Natural killer cell (primary cell): Measurements from ENCODE around the gene WNK2. TPM values are rescaled to one million over a fixed set of nuclear protein-coding genes. Genes with fewer than 3 reads are reported as not detected.

ENCODE experiments used
- ATAC-seq, 3 donors: fragments of 150-1000 bp in 2 of 3; fragments of 200-7000 bp in 1 of 3; cut with Tn5 transposase; 1 replicate in 1 of 3; 2 replicates in 2 of 3; pipeline ENCODE4 v1.10.0; 2021; ENCODE audit warnings: mild to moderate bottlenecking in 2 of 3, moderate library complexity in 2 of 3
- DNase-seq, 2 donors: peaks; one replicate each; pipeline versions ENCODE4 v3.0.0 to v3.0.0-alpha.2; 2013 to 2021; ENCODE audit warnings: mixed read lengths in 1 of 2
- H3K27ac ChIP-seq: one replicate; pipeline ENCODE4 v1.5.1; 2013; ENCODE audit warnings: mild to moderate bottlenecking, low read length
- H3K27me3 ChIP-seq: one replicate; pipeline ENCODE4 v1.6.1; 2013; ENCODE audit warnings: low read length; ENCODE audit not compliant: control insufficient read depth, insufficient read depth
- H3K36me3 ChIP-seq: one replicate; pipeline ENCODE4 v1.6.1; 2013; ENCODE audit warnings: low read length; ENCODE audit not compliant: control insufficient read depth, insufficient read depth
- H3K4me1 ChIP-seq: one replicate; pipeline ENCODE4 v1.6.1; 2013; ENCODE audit warnings: low read length; ENCODE audit not compliant: control insufficient read depth, insufficient read depth
- H3K4me3 ChIP-seq: one replicate; pipeline ENCODE4 v1.5.1; 2013; ENCODE audit warnings: low read length
- H3K9me3 ChIP-seq: one replicate; pipeline ENCODE4 v1.6.1; 2013; ENCODE audit warnings: low read length; ENCODE audit not compliant: control insufficient read depth, insufficient read depth
- H3K27ac Mint-ChIP-seq, 2 donors: one replicate each; pipeline ENCODE4 v1.8.0; 2022; ENCODE audit warnings: mild to moderate bottlenecking in 2 of 2, mixed read lengths in 2 of 2, moderate library complexity in 1 of 2
- H3K27me3 Mint-ChIP-seq, 2 donors: one replicate each; pipeline ENCODE4 v1.8.0; 2022; ENCODE audit warnings: low read depth in 2 of 2, mixed read lengths in 2 of 2
- H3K36me3 Mint-ChIP-seq: one replicate; pipeline ENCODE4 v1.8.0; 2022; ENCODE audit warnings: mixed read lengths
- H3K4me1 Mint-ChIP-seq, 2 donors: one replicate each; pipeline ENCODE4 v1.8.0; 2022; ENCODE audit warnings: mixed read lengths in 2 of 2
- H3K4me3 Mint-ChIP-seq: one replicate; pipeline ENCODE4 v1.8.0; 2022; ENCODE audit warnings: mild to moderate bottlenecking, moderate library complexity, mixed read lengths
- H3K9me3 Mint-ChIP-seq, 2 donors: one replicate each; pipeline ENCODE4 v1.8.0; 2022; ENCODE audit warnings: mixed read lengths in 2 of 2
- WGBS: methylation state at CpG from one replicate; pipeline ENCODE4 v1.1.7; 2013; ENCODE audit warnings: missing lambda C conversion rate; ENCODE audit not compliant: insufficient coverage; 5-methylcytosine and 5-hydroxymethylcytosine counted together
- intact Hi-C: fragments of 100-400 bp; cut with micrococcal nuclease; formaldehyde crosslinking; loops from one replicate; pipeline ENCODE4 v1.14.2; 2022
- total RNA-seq, 4 donors: library from RNA; stranded (reverse); fragments of 120-200 nt in 1 of 4; gene quantifications; one replicate each; pipeline versions ENCODE4 v1.2.3 to v1.2.4, GENCODE V29; 2013 to 2022
- TF ChIP-seq, protein P1 (sequence below): fragments of 200-600 bp; IDR thresholded peaks from one replicate; pipeline ENCODE4 v1.8.0; 2022; ENCODE audit warnings: antibody characterized with exemption

Gene WNK2
- total RNA-seq, 3 donors from 2014 or later (not counting 1 experiment from before 2014, with no cell fraction given): 0.25 TPM; not detected in 2

DNA sequence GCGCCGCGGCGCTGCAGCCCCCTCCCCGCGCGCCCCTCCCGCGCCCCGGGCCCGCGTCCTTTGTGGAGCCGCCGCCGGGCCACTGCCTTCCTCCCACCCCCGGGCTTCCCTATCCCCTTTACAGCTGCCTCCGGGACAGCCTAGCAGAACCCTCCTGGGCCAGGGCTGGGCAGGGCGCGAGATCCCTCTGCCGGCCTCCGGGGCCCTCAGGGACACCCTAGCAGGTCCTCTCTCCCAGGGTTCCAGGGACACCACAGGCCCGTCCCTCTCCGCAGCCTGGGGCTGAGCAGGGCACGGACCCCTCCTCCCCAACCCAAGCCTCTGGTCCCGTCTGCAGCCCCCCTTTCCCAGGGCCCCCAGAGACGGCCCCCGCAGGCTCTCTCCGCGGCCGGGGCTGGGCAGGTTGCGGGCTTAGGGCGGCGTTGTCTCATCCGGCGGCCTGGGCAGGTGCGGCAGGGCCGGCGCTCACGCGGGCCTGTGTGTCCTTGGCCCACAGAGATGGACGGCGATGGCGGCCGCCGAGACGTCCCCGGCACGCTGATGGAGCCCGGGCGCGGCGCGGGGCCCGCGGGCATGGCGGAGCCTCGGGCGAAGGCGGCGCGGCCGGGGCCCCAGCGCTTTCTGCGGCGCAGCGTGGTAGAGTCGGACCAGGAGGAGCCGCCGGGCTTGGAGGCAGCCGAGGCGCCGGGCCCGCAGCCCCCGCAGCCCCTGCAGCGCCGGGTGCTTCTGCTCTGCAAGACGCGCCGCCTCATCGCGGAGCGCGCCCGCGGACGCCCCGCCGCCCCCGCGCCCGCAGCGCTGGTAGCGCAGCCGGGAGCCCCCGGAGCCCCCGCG is 710 bp downstream of the WNK2 start:
- no peaks in the 10 kb centered on the region for H3K4me1 Mint-ChIP-seq
- intact Hi-C loops: no loop called here
- H3K27me3 Mint-ChIP-seq: peaks cover 44 to 70% of the 10 kb centered on the region in 2 donors
- DNase-seq: peak in 1 of 2 donors; percentile 27
- H3K36me3 Mint-ChIP-seq: no peaks in the 10 kb centered on the region
- peak overlapping the region; percentile 71 for H3K4me3 Mint-ChIP-seq
- H3K27ac Mint-ChIP-seq: no peak overlapping the region
- Histone ChIP-seq H3K27ac (no peak overlapping the region), H3K36me3 (no peaks in the 10 kb centered on the region), H3K27me3 (peaks cover 19% of the 10 kb centered on the region), H3K4me3 (no peak overlapping the region), H3K9me3 (no peaks in the 10 kb centered on the region), H3K4me1 (peaks cover 10% of the 10 kb centered on the region)
- ATAC-seq: peak in 2 of 3 donors; percentile 24 to 34
- H3K9me3 Mint-ChIP-seq: no peaks in the 10 kb centered on the region
- 5% methylated on average over 97 of the region's 97 CpGs for WGBS
- TF ChIP-seq, protein P1, sequence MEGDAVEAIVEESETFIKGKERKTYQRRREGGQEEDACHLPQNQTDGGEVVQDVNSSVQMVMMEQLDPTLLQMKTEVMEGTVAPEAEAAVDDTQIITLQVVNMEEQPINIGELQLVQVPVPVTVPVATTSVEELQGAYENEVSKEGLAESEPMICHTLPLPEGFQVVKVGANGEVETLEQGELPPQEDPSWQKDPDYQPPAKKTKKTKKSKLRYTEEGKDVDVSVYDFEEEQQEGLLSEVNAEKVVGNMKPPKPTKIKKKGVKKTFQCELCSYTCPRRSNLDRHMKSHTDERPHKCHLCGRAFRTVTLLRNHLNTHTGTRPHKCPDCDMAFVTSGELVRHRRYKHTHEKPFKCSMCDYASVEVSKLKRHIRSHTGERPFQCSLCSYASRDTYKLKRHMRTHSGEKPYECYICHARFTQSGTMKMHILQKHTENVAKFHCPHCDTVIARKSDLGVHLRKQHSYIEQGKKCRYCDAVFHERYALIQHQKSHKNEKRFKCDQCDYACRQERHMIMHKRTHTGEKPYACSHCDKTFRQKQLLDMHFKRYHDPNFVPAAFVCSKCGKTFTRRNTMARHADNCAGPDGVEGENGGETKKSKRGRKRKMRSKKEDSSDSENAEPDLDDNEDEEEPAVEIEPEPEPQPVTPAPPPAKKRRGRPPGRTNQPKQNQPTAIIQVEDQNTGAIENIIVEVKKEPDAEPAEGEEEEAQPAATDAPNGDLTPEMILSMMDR: no peak

DNA sequence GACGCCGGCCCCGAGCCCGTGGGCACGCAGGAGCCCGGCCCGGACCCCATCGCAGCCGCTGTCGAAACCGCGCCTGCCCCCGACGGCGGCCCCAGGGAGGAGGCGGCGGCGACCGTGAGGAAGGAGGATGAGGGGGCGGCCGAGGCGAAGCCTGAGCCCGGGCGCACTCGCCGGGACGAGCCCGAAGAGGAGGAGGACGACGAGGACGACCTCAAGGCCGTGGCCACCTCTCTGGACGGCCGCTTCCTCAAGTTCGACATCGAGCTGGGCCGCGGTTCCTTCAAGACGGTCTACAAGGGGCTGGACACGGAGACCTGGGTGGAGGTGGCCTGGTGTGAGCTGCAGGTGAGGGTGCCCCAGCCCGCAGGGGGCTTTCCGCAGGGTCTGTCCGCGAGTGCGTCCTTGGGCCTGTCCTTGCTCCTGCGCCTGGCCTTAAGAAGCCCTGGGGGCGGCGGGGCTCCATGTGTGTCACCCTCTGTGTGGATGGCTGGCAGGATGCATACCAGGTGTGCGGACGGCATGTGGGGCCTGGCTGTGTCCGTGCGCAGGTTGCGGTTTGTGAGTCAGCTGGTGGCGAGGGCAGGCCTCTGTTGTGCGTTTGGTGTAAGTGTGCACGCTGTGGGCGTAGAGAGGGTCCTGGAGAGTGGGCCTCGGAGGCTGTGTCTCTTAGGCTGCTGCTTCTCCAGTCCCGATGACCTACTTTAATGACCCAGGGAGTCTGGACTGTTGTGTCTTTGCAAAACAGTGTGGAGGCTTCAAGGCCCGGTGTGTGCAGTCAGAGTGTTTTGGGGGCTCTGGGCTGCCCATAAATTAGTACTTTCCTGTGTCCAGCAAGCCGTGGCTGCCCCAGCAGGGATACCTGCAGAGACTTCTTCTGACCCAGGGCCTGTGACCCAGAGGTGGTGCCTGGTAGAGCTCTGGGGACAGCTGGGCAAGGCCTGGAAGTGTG is 1.6 kb downstream of the WNK2 start:
- Mint-ChIP-seq H3K4me1 (no peaks in the 10 kb centered on the region), H3K36me3 (no peaks in the 10 kb centered on the region), H3K27ac (no peak overlapping the region), H3K4me3 (peak overlapping the region; percentile 52), H3K27me3 (peaks cover 38 to 66% of the 10 kb centered on the region in 2 donors), H3K9me3 (no peaks in the 10 kb centered on the region)
- Histone ChIP-seq H3K9me3 (no peaks in the 10 kb centered on the region), H3K27ac (no peak overlapping the region), H3K36me3 (no peaks in the 10 kb centered on the region), H3K27me3 (peaks cover 19% of the 10 kb centered on the region), H3K4me3 (no peak overlapping the region), H3K4me1 (peaks cover 10% of the 10 kb centered on the region)
- TF ChIP-seq, protein P1: no peak
- intact Hi-C loops: no loop called here
- ATAC-seq (no peak), DNase-seq (no peak)
- 67% methylated on average over 61 of the region's 61 CpGs for WGBS

DNA sequence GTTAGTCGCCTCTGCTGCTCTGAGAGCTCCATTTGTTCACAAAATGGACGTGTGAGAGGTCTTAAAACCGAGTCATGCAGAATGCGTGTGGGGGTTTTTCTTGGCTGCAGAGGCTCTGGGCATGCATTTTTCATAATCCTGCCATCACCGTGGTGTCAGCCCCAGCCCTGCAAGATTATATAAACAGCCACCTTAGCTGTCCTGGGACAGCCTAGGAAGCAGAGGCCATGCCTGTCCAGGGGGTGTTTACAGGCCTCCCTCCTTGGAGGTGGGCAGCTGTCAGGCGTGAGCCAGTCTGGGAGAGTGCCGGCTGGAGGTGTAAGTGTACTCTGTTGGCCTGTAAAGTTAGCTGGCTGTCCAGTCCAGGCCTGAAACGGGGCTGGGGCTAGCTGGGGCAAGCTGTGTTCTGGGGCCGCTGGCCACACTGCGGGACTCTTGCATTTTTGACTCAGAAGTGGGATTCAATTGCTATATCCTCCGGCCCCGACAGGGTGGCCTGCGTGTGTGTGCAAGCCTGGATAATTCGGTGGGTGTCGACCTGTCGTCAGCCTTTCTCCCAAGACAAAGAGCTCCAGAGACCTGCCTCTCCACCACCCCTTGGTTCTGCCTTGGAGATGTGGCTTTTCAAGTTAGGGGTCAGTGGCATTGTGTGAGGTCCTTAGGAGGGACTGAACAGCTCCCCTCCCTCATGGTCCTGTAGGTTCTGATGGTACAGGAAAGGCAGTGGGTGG is 2.4 kb downstream of the WNK2 start:
- H3K27ac ChIP-seq: no peak overlapping the region
- Mint-ChIP-seq H3K4me1 (no peaks in the 10 kb centered on the region), H3K27me3 (peaks cover 32 to 57% of the 10 kb centered on the region in 2 donors), H3K36me3 (no peaks in the 10 kb centered on the region), H3K9me3 (no peaks in the 10 kb centered on the region), H3K27ac (no peak overlapping the region), H3K4me3 (peak overlapping the region; percentile 25)
- DNase-seq: no peak
- 91% methylated on average over 16 of the region's 16 CpGs for WGBS
- no peak for ATAC-seq
- H3K36me3 ChIP-seq: no peaks in the 10 kb centered on the region
- peaks cover 19% of the 10 kb centered on the region for H3K27me3 ChIP-seq
- H3K9me3 ChIP-seq: no peaks in the 10 kb centered on the region
- no peak overlapping the region for H3K4me3 ChIP-seq
- H3K4me1 ChIP-seq: peaks cover 10% of the 10 kb centered on the region
- intact Hi-C loops: no loop called here
- TF ChIP-seq, protein P1: no peak
